GM18858 (cell line): ENCODE data around the gene FDCSP.
"Not testable (repeated sequence)": the region's sequence is repeated elsewhere in the genome, so short reads cannot be mapped to it uniquely, and the experiment has no call there.

Experiments used
- ATAC-seq: cut with Tn5 transposase; IDR thresholded peaks from one replicate; pipeline ENCODE4 v1.9.1; 2021; ENCODE audit not compliant: unreplicated experiment

FDCSP gene

DNA sequence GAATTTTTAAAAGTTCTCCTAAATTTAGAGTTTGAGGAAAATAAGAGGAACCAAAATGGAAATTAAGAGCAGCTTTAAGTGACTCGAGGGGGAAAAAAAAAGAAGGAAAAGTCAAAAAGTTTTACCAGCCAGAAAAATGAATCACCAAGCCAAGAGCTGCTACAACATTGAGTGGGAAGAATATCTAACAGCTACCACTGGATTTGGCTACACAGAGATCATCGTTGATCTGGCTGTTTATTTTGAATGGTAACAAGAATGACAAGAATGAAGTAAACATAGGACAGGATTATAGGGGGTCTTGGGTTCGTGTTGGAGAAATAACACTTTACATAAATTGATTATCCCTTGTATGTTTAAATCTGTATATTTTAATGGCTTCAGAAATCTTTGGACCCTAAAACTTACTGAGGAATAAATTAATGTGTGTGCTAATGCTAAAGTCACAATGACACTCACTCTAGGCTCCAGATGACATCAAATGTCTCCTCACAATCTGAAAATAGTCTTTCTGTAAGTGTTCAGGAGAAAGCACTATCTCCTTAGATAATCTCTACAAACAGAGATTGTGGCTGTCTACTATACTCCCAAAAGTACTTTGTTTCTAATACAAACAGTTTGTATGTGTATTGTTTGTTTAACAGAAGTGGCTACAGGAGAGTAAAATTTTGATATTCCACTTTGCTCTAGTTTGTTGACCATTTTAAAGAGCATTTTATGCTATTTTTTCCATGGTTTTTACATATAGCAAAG lies 13.4 kb downstream of the FDCSP start:
- no peak for ATAC-seq

DNA sequence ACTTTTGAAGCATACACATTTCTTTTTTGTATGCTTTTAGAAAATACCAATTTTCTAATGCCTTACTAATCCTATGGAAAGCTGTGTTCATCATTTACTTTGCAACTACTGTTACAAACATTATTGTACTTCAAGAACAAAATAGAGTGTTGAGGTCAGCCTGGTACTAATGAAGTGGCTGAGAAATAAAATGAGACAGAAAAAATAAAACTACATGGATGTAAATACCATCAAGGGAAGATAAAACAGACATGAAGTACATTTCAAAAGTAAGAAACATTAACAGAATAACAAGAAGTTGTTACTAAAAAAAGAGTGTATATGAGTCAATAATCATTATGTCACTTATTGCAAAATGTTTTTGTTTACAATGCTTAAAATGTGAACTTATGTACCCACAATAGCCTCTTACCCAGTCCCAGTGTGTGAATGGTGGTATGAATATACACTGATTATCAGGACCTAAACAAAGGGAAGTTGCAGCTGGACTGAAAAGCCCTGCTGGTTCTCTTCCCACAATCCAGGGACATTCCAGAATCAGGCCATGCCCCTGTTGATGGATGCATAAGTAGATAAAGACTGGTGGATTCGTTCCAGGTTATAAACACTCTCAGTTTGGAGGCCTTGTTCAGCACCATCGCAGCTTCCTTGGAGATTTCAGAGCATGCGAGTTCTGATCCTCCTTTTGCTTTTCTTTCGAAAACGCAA lies 14.1 kb downstream of the FDCSP start:
- ATAC-seq: no peak

DNA sequence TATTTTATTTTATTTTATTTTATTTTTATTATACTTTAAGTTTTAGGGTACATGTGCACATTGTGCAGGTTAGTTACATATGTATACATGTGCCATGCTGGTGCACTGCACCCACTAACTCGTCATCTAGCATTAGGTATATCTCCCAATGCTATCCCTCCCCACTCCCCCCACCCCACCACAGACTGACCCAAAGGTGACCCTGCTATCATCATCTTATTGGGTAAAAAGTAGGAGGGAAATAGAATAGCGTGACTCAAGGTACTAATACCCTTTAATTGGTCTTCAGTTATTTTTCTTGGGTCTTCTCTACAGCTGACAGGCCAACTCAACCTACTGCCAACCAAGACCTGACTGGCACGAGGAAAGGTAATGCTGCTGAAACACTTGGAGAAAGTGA lies 16.4 kb downstream of the FDCSP start, which contains the start of gene CSN3:
TSS of gene CSN3 (plus strand) at position 301 of the 400 bp plus-strand sequence. CDS start 2,223 bp downstream, outside the sequence.
- ATAC-seq: not testable (repeated sequence)

DNA sequence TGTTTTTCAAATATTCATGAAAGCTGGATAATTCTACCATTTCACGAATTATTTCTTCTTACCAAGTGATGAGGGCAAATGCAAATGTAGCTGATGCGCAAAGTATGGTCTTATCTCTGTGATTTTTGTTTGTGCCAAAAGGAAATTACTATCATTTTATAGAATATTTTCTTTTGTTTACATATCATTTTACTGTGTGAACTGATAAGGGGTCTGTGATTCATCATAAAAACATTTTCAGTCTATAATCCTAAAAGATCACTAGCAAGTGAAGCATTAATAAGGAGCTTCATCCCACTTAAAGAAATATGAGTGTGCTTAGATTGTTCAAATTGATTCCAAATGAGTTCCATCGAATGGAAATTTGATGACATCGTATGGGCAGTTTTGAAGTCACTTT lies 17.2 kb downstream of the FDCSP start:
- ATAC-seq: no peak

DNA sequence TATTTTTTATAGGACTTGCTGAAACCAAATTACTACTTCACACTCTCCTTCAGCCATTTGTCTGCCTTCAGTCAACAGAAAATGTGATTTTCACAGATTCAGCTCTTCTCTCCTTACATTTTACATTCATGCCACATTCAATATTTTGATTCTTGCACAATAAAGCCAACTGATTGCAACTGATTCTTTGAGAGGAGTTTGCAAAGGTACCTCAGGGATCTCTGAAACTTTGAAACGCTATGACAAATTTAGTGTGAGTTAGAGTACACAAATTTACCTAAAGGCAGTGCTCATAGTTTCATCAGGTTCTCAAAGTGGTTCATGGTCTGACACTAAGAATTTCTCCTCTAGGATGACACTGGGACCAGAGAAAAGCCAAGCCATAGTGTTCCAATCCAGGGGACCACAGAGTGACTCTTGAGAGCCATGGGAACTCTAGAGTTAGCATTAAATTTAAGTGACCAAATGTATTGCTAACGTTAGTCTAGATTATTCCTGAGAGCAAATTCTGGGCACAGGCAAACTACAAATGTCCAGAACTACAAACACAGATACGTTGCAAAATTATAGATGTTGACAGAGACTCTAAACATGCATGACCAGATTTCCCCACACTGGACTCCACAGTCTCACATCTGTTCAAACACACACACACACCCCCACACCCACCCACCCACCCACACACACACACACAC lies 25.5 kb downstream of the FDCSP start:
- no peak for ATAC-seq

DNA sequence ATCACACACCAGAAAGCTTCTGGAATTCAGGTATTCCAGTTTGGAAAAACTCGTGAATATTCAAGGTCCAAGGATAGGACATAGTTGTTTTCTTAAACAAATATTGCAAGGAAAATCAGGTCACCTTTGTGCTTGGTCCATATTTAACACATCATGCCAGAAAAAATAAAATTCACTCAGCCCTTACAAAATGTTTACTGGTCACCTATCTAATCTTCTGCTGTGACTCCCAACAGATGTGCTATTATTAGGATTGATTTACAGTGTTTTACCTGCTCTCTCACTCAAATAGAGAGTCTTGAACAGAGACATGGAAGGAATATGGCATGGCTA lies 26.0 kb downstream of the FDCSP start:
- ATAC-seq: no peak

DNA sequence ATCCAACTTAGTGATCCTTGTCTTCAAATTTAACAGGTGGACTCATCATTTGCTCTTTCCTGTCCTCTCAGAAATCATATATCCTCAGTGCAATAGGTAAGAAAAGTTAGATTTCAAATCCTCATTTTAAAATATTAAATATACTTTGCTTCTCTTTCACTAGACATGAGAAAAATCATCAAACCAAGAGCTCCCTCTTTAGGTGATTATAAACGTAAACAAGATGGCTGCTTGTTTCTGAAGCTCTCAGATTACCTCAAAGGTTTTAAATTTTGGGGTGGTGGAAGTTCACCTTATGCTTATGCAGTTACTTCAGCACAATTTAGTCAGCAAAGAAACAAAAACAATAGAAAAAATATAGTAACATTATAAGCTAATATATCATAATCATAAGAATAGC lies 43.8 kb downstream of the FDCSP start:
- ATAC-seq: no peak

DNA sequence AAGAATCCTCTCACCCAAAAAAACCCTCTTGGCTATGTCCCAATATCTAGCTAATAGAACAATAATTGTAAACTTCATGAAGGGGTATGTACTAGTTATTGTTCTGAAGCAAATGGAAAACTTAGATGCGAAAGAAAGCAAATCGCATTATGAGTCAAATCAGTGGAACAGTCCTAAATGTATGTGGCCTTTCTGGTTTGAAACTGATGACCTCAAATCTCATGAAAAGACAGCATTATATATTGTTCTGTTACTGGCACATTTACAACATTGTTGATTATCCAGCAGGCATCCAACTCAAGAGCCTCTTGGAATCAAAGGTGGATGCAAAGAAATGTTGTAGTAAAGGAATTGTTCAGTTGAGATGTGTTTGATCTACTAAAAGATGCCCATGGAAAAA lies 51.2 kb downstream of the FDCSP start:
- no peak for ATAC-seq

DNA sequence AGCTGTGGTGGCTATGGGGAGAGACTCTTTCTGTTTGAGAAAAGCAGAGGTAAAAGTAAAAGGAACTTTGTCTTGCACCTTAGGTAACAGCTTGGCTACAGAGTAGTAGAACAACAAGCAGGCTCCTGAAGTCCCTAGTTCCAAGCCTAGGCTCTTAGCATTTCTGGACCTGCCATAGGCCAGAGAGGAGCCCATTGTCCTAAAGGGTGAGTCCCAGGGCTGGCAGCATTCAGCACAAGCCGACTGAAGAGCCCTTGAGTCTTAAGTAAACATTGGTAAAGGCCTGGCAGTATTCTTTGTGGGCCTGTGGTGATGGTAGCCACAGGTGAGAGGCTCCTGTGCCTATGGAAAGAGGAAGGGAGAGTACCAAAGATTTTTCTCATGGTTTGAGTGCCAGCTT lies 54.6 kb downstream of the FDCSP start:
- no peak for ATAC-seq
